Endometrial microvascular endothelial cells (primary cell): ENCODE data around the gene PGPEP1. TPM values are rescaled to one million over a fixed set of nuclear protein-coding genes. Genes with fewer than 3 reads are reported as not detected.

ENCODE experiments used
- in situ Hi-C: cut with HindIII; loops from 2 replicates; pipeline ENCODE4 v1.10.0; 2017; ENCODE audit warnings: low sequenced_read_pairs, low pct_unique_long_range_greater_than_20kb; ENCODE audit errors: inconsistent ontology term
- total RNA-seq: library from RNA; depleted of rRNA; stranded (reverse); fragments of >200 nt; gene quantifications from one replicate; pipeline ENCODE4 v1.2.3, GENCODE V29; 2015; ENCODE audit errors: inconsistent ontology term

Gene PGPEP1, protein sequence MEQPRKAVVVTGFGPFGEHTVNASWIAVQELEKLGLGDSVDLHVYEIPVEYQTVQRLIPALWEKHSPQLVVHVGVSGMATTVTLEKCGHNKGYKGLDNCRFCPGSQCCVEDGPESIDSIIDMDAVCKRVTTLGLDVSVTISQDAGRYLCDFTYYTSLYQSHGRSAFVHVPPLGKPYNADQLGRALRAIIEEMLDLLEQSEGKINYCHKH
- 5.8 TPM for total RNA-seq

DNA sequence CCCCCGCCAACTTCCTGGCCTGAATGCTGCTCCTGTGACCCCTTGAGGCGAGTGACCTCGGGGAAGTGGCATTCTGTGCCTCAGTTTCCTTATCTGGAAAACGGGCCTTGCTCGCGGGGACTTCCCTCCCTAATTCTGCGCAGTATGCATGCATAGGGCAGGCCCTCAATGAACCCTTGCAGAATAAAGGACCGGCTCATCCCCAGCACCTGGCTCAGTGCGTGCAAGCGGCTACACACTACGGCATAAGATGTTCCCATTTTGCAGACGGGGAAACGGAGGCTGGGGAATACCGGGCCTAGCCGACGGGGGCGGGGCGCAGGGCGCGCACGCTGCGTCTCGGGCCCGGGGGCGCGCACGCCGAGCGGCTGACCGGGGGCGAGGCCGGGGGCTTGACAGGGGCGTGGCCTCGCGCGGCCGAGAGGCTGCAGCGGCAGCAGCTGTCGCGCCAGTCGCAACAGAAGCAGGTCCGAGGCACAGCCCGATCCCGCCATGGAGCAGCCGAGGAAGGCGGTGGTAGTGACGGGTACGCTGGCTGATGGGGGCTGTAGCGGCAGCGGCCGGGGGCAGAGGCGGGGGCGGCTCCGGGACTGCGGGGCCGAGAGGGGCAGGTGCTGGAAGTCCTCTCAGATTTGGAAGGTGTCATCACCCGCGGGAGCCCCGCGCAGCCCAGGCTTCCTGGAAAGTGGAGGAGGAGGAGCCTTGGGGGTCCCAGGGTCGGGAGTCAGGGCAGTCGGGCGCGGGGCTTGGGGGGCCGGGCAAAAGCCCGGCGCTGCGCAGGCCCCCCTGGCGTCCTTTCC is at the start of gene PGPEP1:
PGPEP1 (plus strand) TSS at position 409 of the 800 bp plus-strand sequence; CDS start at position 493, 84 bp downstream.
- in situ Hi-C loops = no loop called here

DNA sequence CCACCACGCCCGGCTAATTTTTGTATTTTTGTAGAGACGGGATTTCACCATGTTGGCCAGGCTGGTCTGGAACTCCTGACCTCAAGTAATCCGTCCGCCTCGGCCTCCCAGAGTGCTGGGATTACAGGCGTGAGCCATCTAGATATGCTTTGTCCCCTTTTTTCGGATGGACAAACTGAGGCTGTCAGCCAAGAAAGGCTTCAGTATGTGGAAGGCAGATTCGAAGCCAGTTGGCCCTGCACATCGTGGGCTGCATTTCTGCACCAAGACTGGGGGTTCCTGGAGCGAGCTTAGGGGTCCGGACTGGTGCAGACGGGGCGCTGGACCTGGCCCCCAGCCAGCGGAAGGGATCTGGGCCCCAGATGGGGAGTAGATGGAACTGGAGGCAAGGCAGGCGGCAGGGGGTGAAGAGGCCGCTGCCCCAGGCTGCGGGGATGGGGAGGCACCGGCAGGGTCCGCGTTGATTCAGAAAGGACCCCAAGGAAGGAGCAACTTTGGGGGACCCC is 49.3 kb upstream of the PGPEP1 start:
- in situ Hi-C loops = no loop called here

DNA sequence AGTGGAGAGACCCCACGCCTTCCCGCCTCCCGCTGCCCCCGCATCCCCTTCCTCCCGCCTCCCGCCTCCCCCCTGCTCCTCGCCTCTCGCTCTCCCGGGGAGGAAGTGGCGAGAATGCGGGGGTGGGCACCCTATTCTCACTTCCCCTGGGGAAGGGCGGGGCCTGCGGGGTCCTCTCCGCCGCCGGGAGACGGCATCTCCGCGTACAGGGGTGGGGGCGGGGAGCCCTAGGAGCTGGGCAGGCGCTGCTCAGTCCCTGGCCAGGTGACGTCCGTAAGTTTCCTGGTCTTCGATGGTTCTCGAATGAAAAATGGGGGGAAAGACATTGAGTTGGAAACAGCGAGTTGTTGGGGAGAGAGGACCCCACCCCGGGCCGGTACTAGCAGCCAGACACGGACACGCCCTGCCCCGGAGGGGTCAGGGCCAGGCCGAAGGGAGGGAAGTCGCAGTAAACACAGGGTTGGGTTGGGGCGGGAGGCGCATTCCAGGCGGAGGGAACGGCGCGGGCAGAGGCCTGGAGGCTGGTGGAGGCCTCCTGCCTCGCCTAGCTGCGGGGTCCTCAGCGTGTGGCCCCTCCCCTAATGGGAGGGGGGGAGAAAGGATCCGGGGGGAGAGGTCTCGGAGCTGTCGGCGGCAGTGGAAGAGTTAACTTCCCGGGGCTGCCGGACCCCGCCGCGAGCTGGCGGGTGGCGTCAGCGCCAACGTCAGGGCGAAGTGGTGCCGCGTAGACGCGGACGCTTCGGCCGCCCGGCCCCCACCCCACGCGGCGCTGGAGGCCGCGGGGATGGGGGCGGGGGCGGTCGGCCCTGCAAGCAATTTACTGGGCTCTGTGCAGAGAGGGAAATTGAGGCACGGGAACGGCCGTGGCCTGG is 48.6 kb upstream of the PGPEP1 start:
- in situ Hi-C loops = no loop called here

DNA sequence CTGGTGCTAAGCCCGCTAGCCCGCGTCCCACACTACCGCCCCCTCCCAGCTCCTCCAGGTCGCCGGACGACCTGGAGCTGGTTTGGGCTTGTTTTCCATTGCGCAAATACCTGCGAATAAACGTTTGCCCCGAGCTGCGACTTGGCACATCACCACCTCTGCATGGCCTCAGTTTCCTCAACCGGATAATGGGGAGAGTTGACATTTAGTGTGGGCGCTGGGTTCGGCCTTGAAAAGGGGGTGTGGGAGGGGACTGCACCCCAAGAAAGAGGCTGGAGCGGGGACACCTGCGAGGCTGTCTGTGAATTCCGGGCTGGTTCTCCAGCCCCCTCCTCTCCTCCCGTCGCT is 48.0 kb upstream of the PGPEP1 start:
- in situ Hi-C loops = no loop called here

DNA sequence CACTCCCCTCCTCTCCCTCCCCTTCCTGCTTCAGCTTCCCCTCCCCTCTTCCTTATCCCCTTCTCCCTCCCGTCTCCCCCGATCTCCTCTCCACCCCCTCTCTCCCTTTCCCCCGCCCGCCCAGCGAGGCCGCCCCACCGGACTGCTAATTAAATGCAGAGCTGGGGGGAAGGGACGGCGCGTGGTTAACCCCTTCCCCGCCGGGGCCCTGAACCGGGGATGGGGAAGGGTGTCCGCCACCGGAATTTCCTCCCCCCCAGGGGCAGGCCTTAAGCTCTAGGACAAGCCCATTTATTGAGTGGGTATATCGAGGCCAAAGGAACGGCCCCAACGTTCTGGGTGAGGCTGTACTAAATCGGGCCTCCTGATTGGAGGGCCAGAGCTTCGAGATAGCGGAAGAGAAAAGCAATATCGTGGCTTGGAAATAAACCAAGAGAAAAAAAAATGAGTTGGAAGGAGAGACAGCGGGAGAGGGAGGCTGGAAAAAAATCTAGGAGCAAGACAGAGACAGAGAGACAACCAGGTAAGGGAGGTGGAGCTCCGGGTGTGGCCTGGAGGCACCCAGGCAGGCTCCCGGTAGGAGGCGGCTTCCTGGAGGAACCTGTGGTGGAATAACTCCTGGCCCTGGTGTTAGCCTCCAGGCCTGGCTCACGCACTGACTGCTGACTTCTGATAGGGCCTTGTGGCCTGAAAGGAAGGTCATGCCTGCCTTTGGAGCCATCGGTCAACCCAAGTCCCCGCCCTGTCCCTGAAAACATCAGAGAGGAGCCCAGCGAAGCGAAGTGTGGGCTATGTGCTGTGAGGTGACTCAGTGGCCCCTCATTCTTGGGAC is 47.4 kb upstream of the PGPEP1 start:
- in situ Hi-C loops = no loop called here

DNA sequence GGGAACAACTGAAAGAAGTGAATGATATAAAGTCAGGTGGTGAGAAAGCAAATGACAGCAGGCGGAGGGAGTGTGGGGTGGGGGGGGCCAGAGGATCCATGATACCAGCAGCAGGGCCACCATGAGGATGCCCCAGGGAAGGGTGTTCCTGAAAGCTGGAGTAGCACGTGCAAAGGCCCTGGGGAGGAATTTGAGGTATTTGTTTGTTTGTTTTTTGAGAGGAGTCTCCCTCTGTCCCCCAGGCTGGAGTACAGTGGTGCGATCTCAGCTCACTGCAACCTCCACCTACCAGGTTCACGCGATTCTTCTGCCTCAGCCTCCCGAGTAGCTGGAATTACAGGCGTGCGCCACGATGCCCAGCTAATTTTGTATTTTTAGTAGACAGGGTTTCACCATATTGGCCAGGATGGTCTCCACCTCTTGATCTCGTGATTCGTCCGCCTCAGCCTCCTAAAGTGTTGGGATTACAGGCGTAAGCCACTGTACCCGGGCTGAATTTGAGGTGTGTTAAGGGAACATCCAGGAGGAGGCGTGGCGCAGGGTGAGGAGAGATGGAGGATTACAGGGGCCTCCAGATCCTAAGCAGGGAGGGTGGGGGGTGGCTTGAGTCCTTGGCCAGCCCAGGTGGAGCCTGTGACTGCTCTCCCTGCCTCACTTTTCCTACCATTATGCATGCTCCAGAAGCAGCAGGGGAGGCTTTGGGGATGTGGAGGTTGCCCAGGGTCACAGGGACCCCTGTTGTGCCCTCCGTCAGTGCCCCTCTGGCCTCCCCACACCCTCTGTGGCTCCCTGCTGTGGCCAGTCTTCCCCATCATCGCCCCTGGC is 46.5 kb upstream of the PGPEP1 start:
- in situ Hi-C loops = no loop called here

DNA sequence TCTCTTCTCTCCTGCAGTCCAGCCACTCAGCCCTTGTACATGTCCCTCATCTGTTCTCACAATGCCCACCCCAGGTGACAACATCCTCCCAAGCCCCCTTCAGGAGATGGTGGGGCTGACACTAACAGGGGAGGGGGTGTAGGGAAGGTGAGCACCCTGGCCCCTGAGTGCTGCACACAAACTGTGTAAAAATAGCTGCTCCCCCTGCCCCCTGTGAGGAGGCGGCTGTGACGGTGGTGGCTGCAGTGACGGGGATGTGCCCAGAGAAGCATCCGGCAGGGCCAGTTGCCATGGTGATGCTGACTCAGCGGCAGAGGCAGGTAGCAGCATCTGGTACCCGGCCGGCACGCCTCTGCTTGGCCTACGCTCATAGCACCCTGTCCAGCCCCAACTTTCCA is 45.9 kb upstream of the PGPEP1 start:
- in situ Hi-C loops = no loop called here

DNA sequence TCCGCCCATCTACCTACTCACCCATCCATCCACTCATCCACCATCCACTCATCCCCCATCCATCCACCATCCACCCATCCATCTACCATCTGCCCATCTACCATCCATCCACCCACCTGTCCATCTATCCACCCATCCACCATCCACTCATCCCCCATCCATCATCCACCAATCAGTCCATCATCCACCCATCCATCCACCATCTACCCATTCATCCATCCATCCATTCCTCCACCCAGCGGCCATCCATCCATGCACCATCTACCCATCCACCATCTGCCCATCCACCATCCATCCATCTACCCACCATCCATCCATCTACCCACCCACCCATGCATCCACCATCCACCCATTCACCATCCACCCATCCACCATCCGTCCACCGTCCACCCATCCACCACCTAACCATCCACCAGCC is 45.4 kb upstream of the PGPEP1 start:
- in situ Hi-C loops = no loop called here

DNA sequence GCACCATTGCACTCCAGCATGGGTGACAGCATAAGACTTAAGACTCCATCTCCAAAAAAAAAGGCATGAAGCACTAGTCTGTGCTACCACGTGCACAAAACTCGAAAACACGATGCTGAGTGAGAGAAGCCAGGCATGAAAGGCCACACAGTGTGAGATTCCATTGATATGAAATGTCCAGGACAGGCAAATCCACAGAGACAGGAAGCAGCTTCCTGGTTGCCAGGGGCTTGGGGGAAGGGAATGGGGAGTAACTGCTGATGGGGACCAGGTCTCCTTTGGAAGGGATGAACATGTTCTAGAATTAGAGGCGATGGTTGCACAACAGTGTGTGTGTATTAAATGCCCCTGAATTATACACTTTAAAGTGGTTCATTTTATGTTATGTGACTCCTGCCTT is 43.1 kb upstream of the PGPEP1 start:
- in situ Hi-C loops = no loop called here

DNA sequence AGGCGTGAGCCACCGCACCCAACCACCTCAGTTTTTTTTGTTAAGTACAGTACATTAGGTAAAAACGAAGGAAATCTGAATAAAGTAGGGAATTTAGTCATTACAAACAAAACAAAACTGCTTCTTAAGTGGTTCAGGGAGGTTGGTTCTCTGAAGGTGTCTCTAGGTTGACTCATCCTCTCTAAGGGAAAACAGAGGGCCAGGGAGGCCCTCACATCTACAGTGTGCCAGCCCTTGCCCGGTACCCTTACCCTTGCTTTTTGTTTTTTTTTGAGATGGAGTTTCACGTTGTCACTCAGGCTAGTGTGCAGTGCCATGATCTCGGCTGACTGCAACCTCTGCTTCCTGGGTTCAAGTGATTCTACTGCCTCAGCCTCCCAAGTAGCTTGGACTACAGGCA is 41.8 kb upstream of the PGPEP1 start:
- in situ Hi-C loops = no loop called here

DNA sequence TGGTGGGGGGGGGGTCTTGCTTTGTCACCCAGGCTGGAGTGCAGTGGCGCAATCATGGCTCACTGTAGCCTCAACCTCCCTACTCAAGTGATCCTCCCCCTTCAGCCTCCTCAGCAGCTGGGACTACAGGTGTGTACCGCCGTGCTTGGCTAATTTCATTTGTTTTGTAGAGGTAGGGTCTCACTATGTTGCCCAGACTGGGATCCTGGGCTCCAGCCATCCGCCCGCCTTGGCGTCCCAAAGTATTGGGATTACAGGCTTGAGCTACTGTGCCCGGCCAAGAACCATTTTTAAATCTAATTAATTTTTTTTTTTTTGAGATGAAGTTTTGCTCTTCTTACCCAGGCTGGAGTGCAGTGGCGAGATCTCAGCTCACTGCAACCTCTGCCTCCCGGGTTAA is 40.7 kb upstream of the PGPEP1 start:
- in situ Hi-C loops = no loop called here

DNA sequence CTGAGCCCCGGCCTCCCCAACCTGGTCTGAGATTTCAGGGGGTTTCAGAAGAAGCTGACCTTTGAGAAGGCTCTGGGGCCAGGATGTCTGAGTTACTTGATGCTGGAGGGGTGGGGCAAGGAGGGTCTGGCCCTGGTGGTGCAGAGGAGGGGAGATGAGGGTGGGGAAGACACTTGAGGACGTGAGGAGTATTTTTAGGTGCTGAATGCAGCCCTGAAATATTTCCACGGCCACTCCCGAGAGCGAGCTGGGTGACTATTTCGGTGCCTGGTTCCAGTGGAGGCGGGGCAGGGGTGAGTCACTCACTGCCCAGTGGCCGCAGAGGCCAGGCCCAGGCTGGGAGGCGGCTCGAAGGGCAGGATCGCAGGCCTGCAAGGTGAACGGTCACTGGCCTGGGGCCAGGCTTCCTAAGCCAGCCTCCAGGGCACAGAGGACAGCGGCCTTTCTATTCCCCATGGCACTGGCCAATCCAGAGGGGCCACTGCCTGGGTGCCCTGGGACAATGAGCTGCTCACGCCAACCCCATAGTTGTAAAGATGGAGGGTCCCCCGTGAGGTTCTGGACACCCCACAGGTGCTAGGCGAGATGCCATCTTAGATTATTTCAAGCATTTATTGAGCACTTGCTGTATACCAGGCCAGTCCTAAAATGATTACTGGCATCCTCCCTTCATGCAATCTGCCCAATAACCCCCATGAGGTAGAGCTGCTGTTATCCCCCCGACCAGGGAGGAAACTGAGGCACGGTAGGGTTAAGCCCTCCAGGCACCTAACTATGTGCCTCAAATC is 39.3 kb upstream of the PGPEP1 start:
- in situ Hi-C loops = no loop called here

DNA sequence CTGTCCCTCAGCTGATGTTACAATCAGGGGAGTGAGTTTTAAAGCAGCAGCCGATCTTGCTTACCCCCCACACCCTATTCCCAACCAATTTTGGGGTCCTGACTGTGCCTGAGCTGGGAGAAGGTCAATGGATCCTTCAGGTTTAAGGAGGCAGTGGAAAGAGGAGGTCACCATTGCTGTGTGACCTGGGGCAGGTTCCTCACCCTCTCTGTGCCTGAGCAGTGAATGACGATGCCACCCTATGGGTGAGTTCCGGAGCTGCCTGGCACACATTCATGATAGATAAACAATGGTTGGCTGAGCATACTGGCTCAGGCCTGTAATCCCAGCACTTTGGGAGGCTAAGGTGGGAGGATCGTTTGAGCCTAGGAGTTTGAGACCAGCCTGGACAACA is 38.7 kb upstream of the PGPEP1 start:
- in situ Hi-C loops = no loop called here

DNA sequence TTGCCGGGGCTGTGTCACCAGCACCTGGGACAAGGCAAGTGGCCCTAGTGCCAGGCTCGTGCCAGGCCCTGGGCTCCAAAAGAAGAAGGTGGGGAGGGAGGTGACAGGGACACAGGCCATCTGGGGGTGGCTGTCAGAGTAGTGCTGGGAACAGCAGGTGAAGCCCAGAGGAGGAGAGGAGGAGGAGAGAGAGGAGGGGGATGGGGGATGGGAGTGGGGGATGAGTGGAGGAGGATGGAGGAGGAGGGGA is 36.3 kb upstream of the PGPEP1 start:
- in situ Hi-C loops = no loop called here

DNA sequence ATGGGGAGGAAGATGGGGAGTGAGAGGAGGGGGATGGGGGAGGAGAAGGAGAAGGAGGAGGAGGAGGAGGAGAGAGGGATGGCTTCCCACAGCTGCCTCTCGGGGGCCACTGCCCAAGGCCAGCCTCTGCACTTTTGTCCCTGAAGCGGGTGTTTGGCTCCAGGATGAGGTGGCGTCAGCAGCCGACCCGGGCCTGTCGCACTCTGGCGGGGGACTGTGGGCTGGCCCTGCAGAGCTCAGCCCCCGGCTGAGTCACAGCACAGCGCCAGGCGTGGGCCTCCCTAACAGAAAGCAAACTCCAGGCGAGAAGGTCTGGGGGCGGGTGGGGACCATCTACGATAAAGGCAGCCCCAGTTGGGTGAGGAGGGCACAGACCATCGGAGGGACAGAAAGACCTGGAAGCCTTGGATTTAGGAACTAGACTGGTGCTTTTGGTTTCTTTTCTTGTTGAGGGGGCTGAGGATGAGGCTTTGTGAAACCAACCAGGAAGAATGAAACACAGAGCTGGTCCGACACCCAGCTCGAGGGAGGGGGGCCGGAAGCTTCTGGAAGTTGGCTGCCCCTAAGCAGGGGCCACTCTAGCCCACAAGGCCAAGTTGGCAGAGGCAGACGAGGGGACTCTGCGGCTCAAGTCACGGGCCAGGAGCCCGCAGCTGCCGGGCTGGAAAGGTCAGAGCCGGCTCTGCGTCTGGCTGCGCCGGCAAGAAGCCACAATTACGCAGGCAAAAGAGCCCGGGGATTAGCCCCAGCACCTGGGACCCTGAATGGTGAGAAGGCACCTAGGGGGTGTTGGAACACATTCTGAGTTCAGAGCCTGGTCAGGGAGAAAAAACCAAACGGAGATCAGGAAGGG is 35.7 kb upstream of the PGPEP1 start:
- in situ Hi-C loops = no loop called here

DNA sequence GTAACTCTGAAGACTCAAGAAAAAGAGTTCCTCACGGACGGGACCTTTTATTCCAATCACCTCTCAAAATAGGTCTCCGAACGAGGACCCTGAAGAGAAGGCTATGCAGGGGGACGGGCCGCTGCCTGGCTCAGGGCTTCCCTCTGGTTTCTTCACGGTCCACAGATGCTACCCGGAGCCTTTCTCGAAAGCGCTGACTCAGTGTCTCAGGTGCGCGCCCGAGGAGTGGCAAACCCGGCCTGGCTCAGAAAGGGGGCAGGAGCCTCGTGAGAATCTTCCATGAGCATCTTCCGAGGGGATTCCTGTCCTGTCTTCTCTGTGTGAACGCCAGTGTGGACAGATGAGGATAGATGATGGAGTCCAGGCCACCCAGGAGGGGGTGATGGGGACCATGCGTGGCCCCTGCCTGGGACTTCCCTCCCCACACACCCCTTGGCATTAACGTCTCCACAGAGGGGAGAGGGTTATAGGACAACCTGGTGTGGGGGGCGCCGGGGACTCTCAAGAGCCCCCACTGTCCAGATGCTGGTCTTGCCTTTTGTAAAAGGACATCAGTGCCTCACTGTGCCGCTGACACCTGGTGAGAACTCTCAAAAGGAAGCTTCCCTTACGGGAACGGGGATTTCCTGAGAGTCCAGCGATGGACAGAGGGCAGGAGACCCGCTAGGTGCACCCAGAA is 34.0 kb upstream of the PGPEP1 start:
- in situ Hi-C loops = no loop called here
